Left ventricle myocardium inferior (tissue), 1 donor: ENCODE measurements around the gene EDDM13. TPM values are rescaled to one million over a fixed set of nuclear protein-coding genes. Genes with fewer than 3 reads are reported as not detected.

ENCODE experiments used
- DNase-seq: peaks from one replicate; pipeline ENCODE4 v3.0.0-alpha.2; 2020
- H3K27ac ChIP-seq: fragments of 200-600 bp; replicated peaks from 2 replicates; pipeline ENCODE4 v1.8.0; 2021
- H3K27me3 ChIP-seq: fragments of 200-600 bp; 2 replicates; pipeline ENCODE4 v1.8.0; 2021; ENCODE audit warnings: low read depth
- H3K36me3 ChIP-seq: fragments of 200-600 bp; 2 replicates; pipeline ENCODE4 v1.8.0; 2021
- H3K4me1 ChIP-seq: fragments of 200-600 bp; 2 replicates; pipeline ENCODE4 v1.8.0; 2021
- H3K4me3 ChIP-seq: fragments of 200-600 bp; 2 replicates; pipeline ENCODE4 v1.8.0; 2021; ENCODE audit warnings: mild to moderate bottlenecking, moderate library complexity
- H3K9me3 ChIP-seq: fragments of 200-600 bp; replicated peaks from 2 replicates; pipeline ENCODE4 v1.8.0; 2021
- CTCF ChIP-seq: fragments of 200-600 bp; IDR thresholded peaks from 2 replicates; pipeline ENCODE4 v1.8.0; 2021; ENCODE audit warnings: antibody characterized with exemption, mild to moderate bottlenecking, borderline replicate concordance
- intact Hi-C: fragments of 100-400 bp; cut with micrococcal nuclease; formaldehyde crosslinking; loops from one replicate; pipeline ENCODE4 v1.11.0; 2022
- total RNA-seq: library from RNA; stranded (reverse); fragmentation: NEBNext Ultra II Directional; extraction: Animal tissue kit (Norgen Biotek cat#: 25700); gene quantifications from one replicate; pipeline ENCODE4 v1.2.1, GENCODE V29; 2021
- donor health status: DM: no; HTN: yes; CAD: no; lungs with severe emphysema.

The EDDM13 gene
- total RNA-seq, 1 donor from 2014 or later: 0.55 TPM

DNA sequence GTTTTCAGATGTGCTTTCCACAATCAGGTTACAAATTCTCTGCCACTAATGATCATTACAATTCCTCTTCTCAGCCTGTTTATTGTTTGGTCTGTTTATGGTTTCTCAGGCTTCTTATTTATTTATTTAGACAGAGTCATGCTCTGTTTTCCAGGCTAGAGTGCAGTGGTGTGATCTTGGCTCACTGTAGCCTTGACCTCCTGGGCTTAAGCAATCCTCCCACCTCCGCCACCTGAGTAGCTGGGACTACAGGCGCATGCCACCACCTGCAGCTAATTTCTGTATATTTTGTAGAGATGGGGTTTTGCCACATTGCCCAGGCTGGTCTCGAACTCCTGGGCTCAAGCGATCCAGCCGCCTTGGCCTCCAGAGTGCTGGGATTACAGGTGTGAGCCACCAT is 44.2 kb downstream of the EDDM13 start:
- no peak for DNase-seq
- TF ChIP-seq CTCF: no peak
- peaks cover 9% of the 10 kb centered on the region for H3K36me3 ChIP-seq
- intact Hi-C loops: no loop called here
- no peak overlapping the region for H3K4me3 ChIP-seq
- H3K27me3 ChIP-seq: no peaks in the 10 kb centered on the region
- H3K4me1 ChIP-seq: peaks cover 43% of the 10 kb centered on the region
- no peaks in the 10 kb centered on the region for H3K9me3 ChIP-seq
- H3K27ac ChIP-seq: no peak overlapping the region

GRCh38 chr19:56317749-56318148 is 45.2 kb downstream of the EDDM13 start:
- H3K27me3 ChIP-seq: no peaks in the 10 kb centered on the region
- DNase-seq: no peak
- no peak for TF ChIP-seq CTCF
- peaks cover 41% of the 10 kb centered on the region for H3K4me1 ChIP-seq
- H3K36me3 ChIP-seq: peaks cover 5% of the 10 kb centered on the region
- intact Hi-C loops: no loop called here
- no peaks in the 10 kb centered on the region for H3K9me3 ChIP-seq
- H3K4me3 ChIP-seq: no peak overlapping the region
- no peak overlapping the region for H3K27ac ChIP-seq

DNA sequence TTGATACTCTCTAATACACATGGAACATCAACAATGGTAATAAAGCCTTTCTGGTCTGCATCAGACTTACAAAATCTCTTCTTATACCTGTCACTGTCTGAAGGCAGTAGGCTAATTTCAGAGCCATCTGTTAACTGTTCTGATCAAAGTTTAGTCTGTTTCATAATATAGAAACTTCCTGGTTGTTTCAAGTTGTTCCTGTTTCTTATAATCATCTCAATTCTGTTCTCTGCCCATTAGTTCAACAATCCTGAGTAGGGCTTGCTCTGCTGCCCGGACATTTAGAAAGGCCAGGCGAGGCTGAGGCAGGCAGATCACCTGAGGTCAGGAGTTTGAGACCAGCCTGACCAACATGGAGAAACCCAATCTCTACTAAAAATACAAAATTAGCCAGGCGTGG is 47.4 kb downstream of the EDDM13 start:
- TF ChIP-seq CTCF: no peak
- Histone ChIP-seq H3K9me3 (no peaks in the 10 kb centered on the region), H3K36me3 (no peaks in the 10 kb centered on the region), H3K4me3 (no peak overlapping the region), H3K4me1 (peaks cover 34% of the 10 kb centered on the region), H3K27me3 (no peaks in the 10 kb centered on the region), H3K27ac (no peak overlapping the region)
- no peak for DNase-seq
- intact Hi-C loops: no loop called here

- peak overlapping the region; percentile 36 for H3K27ac ChIP-seq
- DNase-seq: no peak
Observed at GRCh38 chr19:56321254-56321988, 48.9 kb downstream of the EDDM13 start.

DNA sequence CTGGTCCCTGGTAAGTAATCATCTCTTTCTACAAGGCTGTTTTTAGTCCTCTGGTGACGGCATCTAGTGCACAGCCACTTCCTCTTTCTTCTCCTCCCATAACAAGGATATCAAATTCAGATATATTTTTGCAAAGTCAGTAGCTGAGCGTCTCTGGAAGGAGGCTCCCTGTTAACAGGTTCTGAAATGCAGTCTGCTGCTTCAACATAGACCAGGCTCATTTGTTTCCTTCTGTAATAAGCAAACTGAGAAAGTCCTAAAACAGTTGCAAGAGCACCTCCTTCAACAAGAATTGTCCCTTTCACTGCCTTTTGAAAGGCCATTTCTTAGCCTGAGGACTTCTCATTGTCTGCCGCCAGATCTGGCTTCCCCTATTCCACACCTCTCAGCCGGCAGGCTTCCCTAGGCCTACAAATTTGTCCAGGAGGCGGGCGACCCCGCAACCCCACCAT is 49.5 kb downstream of the EDDM13 start:
- intact Hi-C loops: no loop called here
- Histone ChIP-seq H3K27me3 (no peaks in the 10 kb centered on the region), H3K36me3 (no peaks in the 10 kb centered on the region), H3K9me3 (no peaks in the 10 kb centered on the region), H3K4me1 (peaks cover 28% of the 10 kb centered on the region), H3K4me3 (no peak overlapping the region), H3K27ac (peak overlapping the region; percentile 36)
- no peak for DNase-seq
- TF ChIP-seq CTCF: no peak

More at GRCh38 chr19:56321254-56321988, 48.9 kb downstream of the EDDM13 start:
- Histone ChIP-seq H3K27me3 (no peaks in the 10 kb centered on the region), H3K9me3 (no peaks in the 10 kb centered on the region), H3K4me1 (peaks cover 28% of the 10 kb centered on the region), H3K36me3 (no peaks in the 10 kb centered on the region), H3K4me3 (no peak overlapping the region)
- intact Hi-C loops: no loop called here
- no peak for TF ChIP-seq CTCF
